Measurements from ENCODE around the gene SLC14A1.

GRCh38 chr18:45788861-45789260, 64.9 kb downstream of the SLC14A1 start:
- TF ChIP-seq EZH2phosphoT487 (IDR thresholded peaks at IDR 0.05; ENCODE audit: low read length) = no peak
- no peak for TF ChIP-seq CTCF (IDR thresholded peaks at IDR 0.05; ENCODE audit: low read length)
